Hepatocyte (in vitro differentiated cells): ENCODE results near the gene COL15A1.

Experiments
- EZH2phosphoT487 ChIP-seq: fragments of 200-600 bp; sonication (generic); IDR thresholded peaks from one replicate; pipeline ENCODE4 v1.6.1; 2018; ENCODE audit warnings: antibody characterized with exemption, mild to moderate bottlenecking, low read depth, moderate library complexity; ENCODE audit not compliant: unreplicated experiment, severe bottlenecking
- TF ChIP-seq, protein P1 (sequence below): fragments of 200-600 bp; sonication (generic); IDR thresholded peaks from 2 replicates; pipeline ENCODE4 v1.5.1; 2016; ENCODE audit warnings: antibody characterized with exemption, mild to moderate bottlenecking; ENCODE audit not compliant: poor library complexity

DNA sequence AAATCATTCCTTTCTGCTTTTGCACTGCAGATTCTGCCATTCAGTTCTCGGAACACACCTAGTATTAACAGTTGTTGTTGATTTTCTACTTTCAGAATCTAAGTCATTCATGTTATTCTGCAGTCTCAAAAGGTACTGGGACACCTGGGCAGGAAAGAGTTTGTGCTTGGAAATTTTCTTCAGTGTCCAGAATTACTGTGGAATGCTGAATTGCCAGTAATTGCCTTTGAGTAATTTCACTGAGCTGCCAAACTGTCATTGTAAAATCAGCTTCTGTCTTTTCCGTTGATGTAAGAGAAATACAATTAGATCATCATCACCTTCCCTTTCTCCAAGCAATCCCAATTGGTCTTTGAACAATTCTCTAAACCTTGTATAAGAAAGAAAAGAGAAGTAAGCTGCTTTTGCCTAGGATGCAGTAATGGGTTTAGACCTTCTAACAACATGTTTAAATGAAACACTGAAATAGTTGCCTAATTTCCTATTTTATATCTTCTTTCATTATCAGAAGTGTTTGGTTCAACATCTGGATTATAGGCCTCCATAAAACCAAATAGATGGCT, 85.5 kb downstream of the COL15A1 start:
- TF ChIP-seq, protein P1, sequence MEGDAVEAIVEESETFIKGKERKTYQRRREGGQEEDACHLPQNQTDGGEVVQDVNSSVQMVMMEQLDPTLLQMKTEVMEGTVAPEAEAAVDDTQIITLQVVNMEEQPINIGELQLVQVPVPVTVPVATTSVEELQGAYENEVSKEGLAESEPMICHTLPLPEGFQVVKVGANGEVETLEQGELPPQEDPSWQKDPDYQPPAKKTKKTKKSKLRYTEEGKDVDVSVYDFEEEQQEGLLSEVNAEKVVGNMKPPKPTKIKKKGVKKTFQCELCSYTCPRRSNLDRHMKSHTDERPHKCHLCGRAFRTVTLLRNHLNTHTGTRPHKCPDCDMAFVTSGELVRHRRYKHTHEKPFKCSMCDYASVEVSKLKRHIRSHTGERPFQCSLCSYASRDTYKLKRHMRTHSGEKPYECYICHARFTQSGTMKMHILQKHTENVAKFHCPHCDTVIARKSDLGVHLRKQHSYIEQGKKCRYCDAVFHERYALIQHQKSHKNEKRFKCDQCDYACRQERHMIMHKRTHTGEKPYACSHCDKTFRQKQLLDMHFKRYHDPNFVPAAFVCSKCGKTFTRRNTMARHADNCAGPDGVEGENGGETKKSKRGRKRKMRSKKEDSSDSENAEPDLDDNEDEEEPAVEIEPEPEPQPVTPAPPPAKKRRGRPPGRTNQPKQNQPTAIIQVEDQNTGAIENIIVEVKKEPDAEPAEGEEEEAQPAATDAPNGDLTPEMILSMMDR: no peak
- no peak for TF ChIP-seq EZH2phosphoT487
